Gastrocnemius medialis (tissue), 4 donors: ENCODE measurements around the gene PPP2R3B.

Experiments
- CTCF ChIP-seq, 5 experiments: fragments of 450-650 bp in 3 of 5; fragments of 200-600 bp in 2 of 5; sonication (generic) in 2 of 5; IDR thresholded peaks in 4 of 5; conservative IDR thresholded peaks in 1 of 5; 1 replicate in 4 of 5; 2 replicates in 1 of 5; pipeline ENCODE4 v1.5.1; 2016 to 2019; ENCODE audit warnings: antibody characterized with exemption in 5 of 5, mild to moderate bottlenecking in 3 of 5, moderate library complexity in 3 of 5
- POLR2A ChIP-seq, 2 donors: fragments of 450-650 bp; IDR thresholded peaks; one replicate each; pipeline ENCODE4 v1.6.1; 2017; ENCODE audit warnings: antibody characterized with exemption in 2 of 2, mild to moderate bottlenecking in 2 of 2, moderate library complexity in 2 of 2

GRCh38 chrX:332916-333610 lies 53.6 kb downstream of the PPP2R3B start:
- TF ChIP-seq CTCF (IDR thresholded peaks at IDR 0.05 in 4 of 5, conservative IDR thresholded peaks at IDR 0.05 in 1 of 5) (no peak), POLR2A (IDR thresholded peaks at IDR 0.05) (no peak)
